Kidney epithelial cell (primary cell): Measurements from ENCODE around the gene MSANTD1. TPM values are rescaled to one million over a fixed set of nuclear protein-coding genes. Genes with fewer than 3 reads are reported as not detected.

Experiments
- DNase-seq: peaks from one replicate; pipeline ENCODE4 v3.0.0-alpha.2; 2010; ENCODE audit warnings: low read depth
- H3K27me3 ChIP-seq: 2 replicates; pipeline ENCODE4 v1.6.0; 2011; ENCODE audit warnings: low read length; ENCODE audit not compliant: control insufficient read depth, insufficient read depth
- H3K36me3 ChIP-seq: 2 replicates; pipeline ENCODE4 v1.5.1; 2011; ENCODE audit warnings: low read length; ENCODE audit not compliant: control insufficient read depth, insufficient read depth
- H3K4me3 ChIP-seq: 2 replicates; pipeline ENCODE4 v1.5.1; 2011; ENCODE audit warnings: low read depth, mild to moderate bottlenecking, control low read depth, low read length
- CTCF ChIP-seq: IDR thresholded peaks from 2 replicates; pipeline ENCODE4 v1.5.1; 2011; ENCODE audit warnings: mild to moderate bottlenecking, moderate library complexity, low read length, control low read depth, inconsistent platforms; ENCODE audit not compliant: insufficient read depth, poor library complexity, severe bottlenecking
- total RNA-seq: library from RNA; depleted of rRNA; stranded (reverse); fragments of >200 nt; gene quantifications from 2 replicates; pipeline ENCODE4 v1.2.3, GENCODE V29; 2015

The MSANTD1 gene
- total RNA-seq, 1 donor from 2014 or later = 0.50 TPM

GRCh38 chr4:3232871-3233271 lies 16.1 kb upstream of the MSANTD1 start:
- H3K4me3 ChIP-seq = no peak overlapping the region
- TF ChIP-seq CTCF = no peak
- H3K27me3 ChIP-seq = no peaks in the 10 kb centered on the region
- DNase-seq = no peak
- H3K36me3 ChIP-seq = peaks cover 12% of the 10 kb centered on the region

- no peak for DNase-seq
- no peak for TF ChIP-seq CTCF
- Histone ChIP-seq H3K27me3 (no peaks in the 10 kb centered on the region), H3K36me3 (peaks cover 12% of the 10 kb centered on the region), H3K4me3 (no peak overlapping the region)
These were observed 15.4 kb upstream of the MSANTD1 start for GRCh38 chr4:3233391-3234071.

- no peak for TF ChIP-seq CTCF
- H3K36me3 ChIP-seq = peaks cover 7% of the 10 kb centered on the region
- no peak for DNase-seq
- no peaks in the 10 kb centered on the region for H3K27me3 ChIP-seq
- no peak overlapping the region for H3K4me3 ChIP-seq
These were observed 14.6 kb upstream of the MSANTD1 start for GRCh38 chr4:3234171-3235029.

GRCh38 chr4:3235030-3235345 lies 14.0 kb upstream of the MSANTD1 start:
- DNase-seq = no peak
- Histone ChIP-seq H3K36me3 (peaks cover 8% of the 10 kb centered on the region), H3K27me3 (no peaks in the 10 kb centered on the region), H3K4me3 (no peak overlapping the region)
- no peak for TF ChIP-seq CTCF

- Histone ChIP-seq H3K27me3 (no peaks in the 10 kb centered on the region), H3K4me3 (no peak overlapping the region), H3K36me3 (peaks cover 8% of the 10 kb centered on the region)
- no peak for TF ChIP-seq CTCF
- DNase-seq = no peak
These were observed 13.4 kb upstream of the MSANTD1 start for GRCh38 chr4:3235581-3235980.
